DMS79 (cell line): ENCODE results near the gene MRPL54.

Source experiments
- DNase-seq: peaks from one replicate; lab custom pipeline; 2025; lab: John Stamatoyannopoulos, UW

MRPL54 gene

DNA sequence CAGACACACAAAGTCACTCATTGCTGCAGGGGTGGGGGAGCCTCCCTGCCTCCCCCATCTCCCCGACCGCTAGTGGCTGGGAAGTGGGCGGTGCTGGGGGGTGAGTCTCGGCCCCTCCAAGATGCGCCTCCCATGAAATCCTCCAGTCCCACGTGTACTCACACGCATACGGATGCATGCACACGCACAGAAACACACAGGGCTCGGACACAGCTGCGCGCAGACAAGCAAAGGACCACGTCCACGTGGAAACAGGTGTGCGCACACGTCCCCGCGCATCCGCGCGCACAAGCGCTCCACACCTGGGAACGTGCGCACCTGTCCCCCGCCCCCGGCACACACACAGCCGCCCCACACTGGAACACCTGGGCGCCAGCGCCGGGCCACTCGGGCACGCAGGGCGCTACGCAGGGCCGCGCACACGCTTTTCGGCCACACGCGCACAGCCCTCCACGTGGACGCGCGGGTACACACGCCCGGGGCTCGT lies 23.0 kb downstream of the MRPL54 start:
- no peak for DNase-seq

DNA sequence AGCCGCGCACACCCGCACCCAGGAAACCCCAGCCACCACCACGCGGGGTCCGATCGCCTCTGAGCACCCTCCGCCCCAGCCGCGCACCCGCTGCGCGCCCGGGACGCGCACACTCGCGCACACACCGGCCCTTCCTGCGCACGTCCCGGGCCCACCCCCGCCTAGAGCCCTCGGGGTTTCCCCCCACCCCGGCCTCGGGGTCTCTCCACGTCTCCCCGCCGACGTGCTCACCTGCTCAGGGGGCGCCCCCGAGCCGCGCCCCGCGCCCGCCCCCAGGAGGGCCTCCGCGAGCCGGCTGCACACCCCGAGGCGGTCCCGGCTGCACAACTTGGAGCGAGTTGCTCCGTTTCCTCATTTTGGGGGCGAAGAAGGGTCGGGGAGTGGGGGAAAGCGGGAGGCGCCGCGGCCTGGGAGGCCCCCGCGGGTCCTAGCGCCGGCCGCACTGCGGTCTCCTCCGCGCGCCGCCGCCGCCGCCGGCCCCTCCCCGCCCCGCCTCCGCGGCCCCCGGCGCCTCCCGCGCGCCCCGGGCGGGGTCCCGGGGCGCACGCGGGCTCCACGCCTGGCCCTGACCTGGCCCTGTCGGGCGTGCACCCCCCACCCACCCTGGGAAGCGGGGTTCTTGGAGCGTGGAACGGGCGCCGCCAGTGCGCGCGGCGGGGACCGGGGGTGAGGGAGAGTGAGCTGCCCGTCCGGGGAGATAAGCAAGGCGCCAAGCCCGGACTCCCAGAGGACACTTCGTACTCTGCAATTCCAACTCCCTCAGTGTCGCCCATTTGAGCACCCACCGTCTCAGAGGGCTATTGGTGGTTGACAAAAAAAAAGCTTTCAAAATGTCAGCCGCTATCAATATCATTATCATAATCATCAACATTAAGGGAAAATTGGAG lies 23.7 kb downstream of the MRPL54 start, which contains the start of gene MATK:
MATK (minus strand) TSS at position 444 of the 887 bp plus-strand sequence. CDS start 1,246 bp downstream, outside the sequence.
- DNase-seq: no peak

DNA sequence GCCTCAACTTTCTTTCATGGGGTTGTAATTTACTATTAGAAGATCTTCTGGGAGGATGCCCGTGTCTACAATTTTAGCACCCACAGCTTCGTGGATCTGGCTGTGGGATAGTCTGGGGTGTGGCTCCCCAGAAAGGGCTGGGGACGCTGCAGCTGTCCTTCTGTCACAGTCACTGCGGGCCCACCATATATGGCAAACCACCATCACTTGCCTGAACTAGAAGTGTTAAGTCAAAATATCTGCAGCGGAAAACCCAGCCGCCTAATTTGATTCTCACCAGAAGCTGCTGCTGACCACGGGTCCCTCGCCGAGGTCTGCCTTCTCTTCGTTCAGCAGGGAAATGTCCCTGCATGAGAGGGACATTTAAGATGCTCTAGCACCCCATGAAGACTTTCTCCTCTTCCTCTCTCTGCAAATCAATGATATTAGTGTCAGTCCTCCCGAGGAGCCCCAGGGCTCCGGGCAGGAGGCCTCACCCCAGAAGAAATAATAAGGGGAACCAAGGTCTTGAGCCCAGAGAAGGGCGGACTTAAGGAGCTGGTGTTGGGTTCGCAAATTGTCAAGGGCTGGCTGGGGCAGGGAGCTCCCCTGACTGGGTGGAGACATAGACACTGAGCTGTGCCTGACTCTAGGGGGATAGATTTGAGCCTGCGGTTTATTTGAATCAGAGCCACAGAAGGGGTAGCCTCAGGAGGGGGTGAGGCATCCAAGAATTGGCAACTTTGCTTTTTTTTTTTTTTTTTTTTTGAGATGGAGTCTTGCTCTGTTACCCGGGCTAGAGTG lies 26.7 kb downstream of the MRPL54 start:
- DNase-seq: no peak

DNA sequence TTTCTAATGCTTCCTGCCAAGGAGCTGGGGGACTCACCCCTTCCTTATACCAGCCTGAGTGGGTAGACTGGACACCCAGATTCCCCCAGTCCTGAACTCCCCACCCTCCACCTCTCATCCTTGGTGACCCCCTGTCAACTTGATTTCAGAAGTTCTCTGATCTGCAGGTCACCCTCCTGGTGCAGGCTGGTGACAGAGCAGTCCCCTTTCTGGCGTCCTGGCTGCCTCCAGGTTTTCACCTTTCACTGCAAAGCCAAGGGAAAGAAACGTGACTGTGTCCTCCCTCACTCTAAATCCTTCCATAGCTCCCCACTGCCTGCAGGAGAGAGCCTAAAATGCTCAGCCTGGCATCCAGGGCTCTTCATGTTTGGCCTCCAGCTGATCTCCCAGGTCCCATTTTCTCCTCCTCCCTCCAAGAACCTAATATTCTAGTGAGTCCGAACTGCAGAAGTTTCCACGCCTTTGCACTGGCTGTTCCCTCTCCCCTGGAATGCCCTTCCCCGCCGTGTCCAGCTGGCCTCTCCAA lies 27.8 kb downstream of the MRPL54 start:
- no peak for DNase-seq

DNA sequence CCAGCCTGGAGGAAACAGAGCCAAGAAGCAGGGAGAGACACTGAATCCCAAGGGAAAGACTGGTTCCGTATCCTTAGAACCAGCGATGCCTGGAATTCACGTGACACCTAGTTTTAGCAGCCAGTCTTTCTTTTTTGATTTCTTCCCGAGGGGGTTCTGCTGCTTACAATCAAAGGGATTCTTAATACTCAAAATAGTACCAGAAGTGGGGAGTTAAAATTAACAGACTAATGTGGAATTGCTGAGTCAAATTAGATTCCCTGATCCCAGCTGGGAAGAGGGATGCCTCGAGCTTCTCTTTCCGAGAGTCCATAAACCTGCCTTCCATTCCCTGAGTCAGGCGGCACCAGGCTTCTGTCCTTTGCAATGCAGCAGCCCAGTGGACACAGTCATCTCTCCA lies 28.5 kb downstream of the MRPL54 start:
- DNase-seq: no peak

DNA sequence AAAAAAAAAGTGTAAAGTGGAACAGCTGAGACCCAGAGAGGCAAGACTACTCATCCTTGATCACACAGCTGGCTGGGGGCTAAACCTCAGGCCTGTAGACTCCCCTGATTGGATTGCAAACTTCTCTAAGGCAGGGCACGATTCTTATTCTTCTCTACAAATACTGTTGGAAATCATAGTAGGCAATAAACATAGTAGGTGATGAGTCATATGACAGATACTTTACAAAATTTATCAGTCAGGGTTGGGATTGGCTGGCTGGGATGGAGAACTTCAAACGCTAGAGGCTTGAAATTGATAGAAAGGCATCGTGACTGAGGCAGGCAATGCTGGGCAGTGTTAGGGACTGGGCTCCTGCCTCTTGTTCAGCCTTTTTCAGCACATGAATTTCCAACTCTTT lies 29.6 kb downstream of the MRPL54 start:
- no peak for DNase-seq

DNA sequence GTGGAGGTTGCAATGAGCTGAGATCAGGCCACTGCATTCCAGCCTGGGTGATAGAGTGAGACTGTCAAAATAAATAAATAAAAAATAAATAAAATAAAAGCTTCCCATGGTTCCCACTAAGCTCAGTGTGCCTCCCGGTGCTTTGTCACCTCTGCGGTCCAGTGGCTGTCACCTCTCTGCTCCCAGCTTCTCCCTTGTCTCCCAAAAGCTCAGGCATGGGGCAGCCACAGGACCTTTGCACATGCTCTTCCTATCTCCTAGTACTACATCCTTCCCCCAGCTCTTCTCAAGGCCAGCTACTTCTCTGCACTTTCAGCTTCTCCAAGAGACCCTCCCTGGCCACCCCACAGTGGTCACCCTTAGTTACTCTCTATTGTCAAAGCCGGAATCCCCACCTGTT lies 31.3 kb downstream of the MRPL54 start:
- no peak for DNase-seq

DNA sequence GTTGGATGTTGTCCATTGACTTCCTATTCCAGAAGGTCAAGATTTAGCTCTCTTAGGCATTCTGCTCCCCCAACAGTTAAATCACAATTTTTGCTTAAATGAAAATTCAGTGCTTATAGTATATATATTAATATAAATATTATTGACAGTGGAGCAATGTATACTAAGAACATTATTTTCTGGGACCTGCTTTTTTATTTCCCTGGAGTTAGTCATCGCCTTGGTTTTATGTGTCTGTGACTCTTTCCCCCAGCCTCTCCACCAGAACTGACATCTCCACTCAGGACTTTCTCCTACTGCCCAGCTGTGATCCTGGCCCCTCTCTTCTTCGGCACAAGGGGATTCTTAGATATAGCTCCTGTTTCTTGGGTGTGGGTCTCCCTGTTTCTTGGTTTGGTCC lies 33.9 kb downstream of the MRPL54 start:
- no peak for DNase-seq

DNA sequence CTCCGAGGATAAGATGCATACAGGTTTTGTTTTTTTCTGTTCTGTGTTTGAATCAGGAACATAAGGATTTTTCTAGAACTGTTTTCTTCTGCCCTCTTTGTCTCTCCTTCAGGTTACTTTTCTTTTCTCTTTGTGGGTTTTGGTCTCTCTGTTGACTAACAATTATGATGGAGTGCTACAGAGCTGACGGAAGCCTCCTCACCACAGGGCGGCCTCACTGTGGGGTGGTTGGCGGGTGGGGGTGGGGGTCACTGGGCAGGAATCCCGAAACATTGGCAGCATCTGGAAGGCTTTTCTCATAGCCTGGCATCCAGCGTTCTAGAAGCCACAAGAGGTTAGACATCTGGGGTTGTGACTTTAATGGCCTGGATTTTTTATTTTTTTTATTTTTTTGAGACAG lies 35.7 kb downstream of the MRPL54 start:
- DNase-seq: no peak

DNA sequence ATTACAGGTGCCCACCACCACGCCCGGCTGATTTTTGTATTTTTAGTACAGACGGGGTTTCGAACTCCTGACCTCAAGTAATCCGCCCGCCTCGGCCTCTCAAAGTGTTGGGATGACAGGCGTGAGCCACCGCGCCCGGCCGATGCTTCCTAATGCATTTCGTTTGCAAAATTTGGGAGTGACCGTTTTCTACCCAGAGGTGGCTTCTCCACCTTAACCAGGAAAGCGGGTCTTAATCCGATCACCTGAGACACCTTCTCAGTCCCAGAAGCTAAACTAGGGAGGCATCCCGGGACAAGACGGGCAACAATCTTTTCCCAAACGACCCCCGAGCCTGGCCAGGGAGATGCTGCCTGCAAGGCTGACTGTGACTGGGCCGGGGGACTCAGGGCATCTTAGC lies 38.5 kb downstream of the MRPL54 start:
- no peak for DNase-seq

DNA sequence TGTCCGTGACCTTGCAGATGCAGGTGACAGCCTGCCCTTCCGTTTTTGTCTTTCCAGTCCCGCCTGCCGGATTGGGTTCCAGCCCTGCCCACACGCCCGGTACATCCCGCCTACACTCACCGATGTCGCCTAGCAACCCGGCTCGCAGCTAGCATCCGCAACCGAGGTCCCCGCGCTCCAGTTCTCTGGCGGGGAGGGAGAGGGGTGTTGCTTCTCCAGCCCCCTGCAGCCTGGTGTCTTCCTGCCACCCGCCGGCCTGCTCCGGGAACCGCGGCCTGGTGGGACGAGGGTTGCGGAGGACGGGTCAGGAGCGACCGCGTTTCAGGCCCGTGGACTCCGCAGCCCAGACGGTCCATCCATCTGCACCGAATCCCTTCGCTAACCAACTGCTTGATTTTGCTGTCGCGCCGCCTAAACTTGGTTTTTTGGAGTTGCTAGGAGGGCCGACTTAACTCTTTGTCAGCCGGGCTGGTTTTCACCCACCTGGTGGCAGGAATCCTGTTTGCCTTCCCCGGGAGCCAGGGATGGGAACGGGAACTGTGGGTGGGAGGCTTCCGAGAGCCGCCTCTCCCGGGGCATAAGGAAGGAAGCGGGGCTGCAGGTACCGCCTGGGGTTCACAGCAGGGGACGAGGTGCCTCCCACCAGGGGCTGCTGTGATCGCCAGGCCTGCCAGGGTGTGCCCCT lies 39.1 kb downstream of the MRPL54 start:
- DNase-seq: peak; percentile 45

DNA sequence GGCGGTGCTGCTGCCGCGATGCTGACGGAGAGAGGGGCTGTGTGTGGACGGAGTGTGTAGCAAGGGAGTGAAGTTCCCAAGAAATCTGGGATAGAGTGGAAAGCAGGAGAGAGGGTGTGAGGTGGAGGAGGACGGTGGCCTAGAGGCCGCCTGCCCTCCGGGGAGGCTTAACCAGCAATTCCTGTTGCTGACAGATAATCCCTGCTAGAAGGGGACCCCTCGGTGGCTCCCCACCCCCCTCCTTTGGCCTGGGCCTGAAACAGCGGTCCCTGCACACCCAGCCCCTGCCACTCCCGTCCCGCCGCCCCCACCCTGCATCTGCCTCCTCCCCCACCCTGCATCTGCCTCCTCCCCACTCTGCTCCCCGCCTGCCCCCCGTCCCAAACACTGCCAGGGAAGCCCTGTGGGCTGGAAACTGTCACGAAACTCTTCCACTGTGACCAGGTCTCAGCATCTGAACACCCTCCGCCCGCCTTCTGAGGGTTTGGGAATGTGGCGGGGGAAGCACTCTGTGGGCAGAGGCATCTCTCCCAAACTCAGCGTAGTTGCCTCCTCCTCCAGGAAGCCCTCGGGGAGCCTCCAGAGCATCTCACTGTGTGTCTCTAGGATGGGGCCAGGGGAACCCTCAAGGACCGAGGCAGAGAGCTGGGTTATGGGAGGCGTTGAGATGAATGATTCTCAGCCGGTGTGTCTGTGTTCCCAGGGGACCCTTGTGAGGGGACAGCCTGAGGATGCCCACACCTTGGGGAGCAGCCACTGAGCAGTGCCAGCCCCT lies 40.8 kb downstream of the MRPL54 start:
- no peak for DNase-seq

DNA sequence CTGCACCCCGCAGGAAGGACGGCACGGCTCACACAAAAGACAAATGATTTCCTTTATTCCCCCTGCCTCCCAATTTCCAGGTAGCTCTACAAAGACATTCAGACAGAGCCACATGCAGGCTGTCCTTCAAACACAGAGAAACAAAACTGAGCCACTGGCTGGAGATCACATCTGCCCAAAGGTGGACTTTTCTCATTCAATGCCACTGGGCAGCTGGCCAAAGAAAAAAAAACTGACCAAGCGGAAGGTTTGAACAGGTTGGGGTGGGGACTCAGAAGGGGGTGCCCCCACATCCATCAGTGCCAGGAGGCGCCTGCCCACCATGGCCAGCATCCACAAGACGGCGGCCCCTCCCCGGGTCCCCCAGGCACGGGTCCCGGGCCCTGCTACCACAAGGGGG lies 41.5 kb downstream of the MRPL54 start:
- DNase-seq: no peak

DNA sequence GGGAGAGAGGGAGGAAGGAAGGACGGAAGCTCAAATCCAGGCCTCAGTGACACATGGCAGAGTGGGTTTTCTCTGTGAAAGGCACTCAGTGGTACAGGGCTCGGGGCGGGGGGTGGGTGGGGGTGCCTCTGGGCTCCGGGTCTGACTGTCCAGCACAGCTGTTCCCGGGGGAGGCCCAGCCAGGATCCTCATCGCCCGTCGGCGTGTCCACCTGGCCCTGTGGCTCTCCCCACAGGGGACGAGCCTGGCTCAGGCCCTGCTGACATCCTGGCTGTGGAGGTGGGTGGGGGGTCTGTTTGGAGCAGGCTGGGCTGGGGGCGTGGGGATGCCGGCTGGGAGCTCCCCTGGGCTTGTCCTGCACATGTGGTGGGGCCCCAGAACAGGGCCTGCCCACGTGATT lies 41.9 kb downstream of the MRPL54 start:
- DNase-seq: no peak

DNA sequence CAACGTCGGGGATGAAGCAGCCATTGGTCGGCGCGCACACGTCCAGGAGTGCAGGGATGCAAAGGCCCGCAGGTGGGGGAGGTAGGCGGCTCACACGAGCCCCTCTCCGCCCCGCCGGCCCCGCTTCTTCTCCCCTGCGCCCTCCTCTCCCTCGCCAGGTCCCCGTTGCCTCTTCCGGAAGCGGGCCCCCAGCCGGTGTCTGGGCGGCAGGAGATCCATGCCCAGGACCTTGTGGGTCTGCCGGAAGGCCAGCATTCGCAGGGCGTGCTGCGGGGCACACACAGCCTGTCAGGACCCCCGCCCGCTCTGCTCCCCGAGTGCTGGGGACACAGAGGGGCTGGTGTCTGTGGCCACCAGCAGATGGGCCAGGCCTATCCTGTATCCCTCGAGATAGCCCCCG lies 43.4 kb downstream of the MRPL54 start:
- DNase-seq: no peak

DNA sequence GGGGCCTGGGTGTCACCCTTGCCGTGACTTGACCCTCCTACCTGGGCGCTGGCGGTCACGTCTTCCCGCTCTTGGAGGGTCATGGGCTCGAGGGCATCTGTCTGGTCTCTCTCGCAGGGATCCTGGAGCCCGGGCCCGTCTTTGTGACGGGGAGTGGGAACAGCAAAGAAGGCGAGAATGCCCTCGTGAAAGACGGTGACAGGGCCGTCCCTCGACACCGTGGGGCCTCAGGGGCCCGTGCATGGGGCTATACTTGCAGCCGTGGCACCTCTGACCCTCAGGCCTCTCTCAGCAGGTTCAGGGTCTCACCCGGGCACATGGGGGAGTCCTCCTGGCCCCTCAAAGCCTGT lies 44.6 kb downstream of the MRPL54 start:
- no peak for DNase-seq

DNA sequence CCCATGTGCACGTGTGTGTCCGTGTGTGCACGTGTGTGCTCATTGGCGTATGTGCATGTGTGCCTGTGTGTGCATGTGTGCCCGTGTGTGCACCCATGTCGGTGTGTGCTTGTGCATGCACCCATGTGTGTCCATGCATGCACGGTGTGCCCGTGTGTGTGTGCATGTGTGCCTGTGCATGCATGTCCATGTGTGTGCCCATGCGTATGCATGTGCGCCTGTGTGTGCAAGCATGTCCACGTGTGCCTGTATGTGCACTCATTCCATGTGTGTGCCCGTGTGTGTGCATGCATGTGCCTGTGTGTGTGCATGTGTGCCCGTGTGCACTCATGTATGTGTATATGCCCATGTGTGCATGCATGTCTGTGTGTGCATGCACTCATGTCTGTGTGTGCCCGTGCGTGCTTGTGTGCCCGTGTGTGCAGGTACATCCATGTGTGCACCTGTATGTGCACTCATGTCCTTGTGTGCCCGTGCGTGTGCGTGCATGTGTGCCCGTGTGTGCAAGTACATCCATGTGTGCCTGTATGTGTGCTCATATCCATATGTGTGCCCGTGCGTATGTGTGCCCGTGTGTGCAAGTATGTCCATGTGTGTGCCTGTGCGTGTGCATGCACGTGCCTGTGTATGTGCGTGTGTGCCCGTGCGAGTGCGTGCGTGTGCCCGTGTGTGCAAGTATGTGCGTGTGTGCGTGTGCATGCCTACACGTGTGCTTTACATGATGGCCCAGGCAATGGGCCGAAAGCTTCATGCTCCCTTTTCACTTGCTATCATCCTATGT lies 45.3 kb downstream of the MRPL54 start:
- DNase-seq: no peak

DNA sequence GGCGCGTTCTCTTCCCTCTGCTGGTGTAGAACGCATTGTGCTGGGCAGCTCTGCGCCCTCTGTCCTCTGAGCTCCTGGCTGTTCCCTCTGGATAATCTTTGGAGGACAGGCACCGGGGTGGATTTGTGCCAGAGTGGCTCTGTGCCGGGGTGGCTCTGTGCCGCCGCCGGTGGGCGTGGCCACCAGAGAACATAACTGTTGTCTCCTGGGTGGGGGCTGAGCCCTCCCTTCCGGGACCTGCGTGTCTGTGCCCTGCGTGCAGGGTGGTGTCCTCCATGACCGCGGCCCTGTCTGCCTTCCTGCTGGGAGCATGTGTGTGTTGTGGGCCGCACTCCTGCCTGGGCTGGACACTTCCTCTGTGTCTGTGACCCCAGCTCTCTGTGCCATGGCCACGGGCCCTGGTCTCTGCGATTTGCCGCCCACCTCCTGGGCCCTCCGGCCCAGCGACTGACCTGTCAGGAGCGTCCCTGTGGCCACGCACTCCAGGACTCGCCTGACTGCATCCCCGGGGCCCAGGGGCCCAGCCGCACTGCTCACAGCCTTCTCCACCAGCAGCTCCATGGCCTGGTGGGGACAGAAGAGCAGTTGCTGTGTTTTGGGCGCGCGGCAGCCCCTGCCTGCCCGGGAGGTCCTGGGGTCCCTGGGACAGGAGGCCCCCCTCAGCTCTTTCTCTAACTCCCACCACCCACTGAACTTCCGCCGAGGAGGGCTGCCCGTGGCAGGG lies 46.1 kb downstream of the MRPL54 start:
- DNase-seq: no peak

DNA sequence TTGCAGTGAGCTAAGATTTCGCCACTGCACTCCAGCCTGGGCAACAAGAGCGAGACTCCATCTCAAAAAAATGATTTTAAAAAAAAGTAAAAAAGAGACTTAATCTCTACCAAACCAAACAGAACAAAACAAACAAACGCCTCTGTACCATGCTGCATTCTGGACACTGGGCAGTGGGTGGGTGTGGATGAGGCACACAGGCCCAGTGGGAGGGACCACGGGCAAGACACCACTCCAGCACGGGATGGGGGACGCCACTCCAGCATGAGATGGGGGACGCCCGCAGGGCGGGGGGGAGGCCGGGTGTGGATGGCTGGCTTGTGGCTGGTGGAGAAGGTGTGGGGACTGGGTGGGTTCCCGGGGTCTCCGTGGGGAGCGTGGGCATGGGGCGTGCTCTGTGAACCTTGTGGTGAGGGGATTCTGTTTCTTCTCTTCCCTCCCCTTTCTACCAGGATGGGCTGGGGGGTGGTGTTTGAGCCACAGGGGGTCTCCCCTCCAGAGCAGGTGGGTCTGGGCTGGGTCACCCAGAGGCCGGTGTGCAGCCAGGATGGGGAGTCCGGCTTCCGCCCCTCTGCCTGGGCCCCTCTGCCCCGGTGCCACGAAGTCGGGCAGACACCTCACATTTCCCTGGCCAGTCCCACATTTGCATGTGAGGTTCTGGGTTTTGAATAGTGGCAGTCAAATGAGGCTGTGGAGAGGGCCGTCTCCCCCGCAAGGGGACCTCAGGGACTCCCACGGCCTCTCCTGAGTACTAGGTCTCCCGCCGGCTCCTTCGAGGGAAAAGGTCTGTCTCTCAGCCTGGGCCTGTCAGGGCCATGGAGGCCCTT lies 47.6 kb downstream of the MRPL54 start:
- no peak for DNase-seq
